ENCODE measurements around the gene ATP9B.

ATP9B gene

DNA sequence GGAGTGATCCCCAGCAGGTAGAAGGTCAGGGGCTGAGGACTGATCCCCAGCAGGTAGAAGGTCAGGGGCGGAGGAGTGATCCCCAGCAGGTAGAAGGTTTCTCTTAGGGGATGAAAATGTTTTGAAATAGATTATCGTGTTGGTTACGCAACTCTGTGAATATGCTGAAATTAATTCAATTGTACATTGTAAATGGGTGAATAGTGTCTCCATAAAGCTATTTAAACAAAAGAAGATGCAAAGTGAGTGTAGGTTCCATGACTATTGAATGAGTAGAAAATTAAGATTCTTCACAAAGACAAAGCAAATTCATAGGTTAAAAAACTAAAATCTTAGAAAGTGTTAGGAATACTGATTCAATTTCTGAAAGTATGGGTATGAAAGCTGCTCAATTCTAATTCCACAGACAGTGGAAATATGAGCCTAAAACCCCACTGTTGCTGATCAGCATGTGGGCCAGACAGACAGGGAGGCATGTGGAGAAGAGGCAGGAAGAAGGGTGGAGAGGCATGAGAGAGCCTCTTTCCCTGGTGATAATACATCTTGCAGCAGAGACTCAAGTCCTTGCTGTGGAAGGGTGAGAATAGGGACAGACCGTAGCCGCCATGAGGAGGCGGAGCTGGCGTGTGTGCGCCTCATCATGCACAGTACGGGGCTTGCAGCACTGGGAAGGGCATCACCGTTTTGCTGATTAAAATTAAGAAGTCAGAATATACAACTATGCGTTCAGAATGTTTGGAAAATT, 240.6 kb downstream of the ATP9B start:
- no peak for DNase-seq (ENCODE audit: low read depth)
- TF ChIP-seq, protein P1, sequence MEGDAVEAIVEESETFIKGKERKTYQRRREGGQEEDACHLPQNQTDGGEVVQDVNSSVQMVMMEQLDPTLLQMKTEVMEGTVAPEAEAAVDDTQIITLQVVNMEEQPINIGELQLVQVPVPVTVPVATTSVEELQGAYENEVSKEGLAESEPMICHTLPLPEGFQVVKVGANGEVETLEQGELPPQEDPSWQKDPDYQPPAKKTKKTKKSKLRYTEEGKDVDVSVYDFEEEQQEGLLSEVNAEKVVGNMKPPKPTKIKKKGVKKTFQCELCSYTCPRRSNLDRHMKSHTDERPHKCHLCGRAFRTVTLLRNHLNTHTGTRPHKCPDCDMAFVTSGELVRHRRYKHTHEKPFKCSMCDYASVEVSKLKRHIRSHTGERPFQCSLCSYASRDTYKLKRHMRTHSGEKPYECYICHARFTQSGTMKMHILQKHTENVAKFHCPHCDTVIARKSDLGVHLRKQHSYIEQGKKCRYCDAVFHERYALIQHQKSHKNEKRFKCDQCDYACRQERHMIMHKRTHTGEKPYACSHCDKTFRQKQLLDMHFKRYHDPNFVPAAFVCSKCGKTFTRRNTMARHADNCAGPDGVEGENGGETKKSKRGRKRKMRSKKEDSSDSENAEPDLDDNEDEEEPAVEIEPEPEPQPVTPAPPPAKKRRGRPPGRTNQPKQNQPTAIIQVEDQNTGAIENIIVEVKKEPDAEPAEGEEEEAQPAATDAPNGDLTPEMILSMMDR (IDR thresholded peaks at IDR 0.05; ENCODE audit: insufficient read depth, low read depth, low read length, missing control alignments) = no peak
- no peak overlapping the region for H3K4me3 ChIP-seq (ENCODE audit: low read length)

DNA sequence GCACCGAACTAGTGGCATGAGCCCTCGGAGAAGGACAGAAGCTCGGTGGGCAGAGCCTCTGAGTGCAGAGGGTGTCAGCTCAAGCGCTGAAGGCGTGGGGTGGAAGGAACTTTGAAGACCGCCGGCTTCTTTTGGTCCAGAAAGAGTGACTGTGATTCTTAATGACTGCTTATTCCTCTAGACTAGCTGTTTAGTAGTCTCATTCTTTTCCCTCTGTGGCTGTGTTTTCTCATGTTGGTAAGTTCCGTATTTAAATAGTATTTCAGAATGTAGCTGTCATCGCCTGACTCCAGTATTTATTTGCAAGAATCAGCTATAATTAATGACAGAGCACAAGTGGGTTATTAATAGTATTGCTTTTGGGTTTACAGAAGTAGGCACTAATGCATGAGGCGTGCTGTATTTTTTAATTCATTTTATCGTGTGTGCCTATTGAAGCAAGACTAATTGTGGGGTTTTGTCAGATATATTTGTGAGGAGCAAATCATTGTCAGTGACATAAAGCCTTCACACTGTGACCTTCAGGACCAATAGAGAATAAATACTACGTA, 245.7 kb downstream of the ATP9B start:
- H3K4me3 ChIP-seq (ENCODE audit: low read length) = no peak overlapping the region
- TF ChIP-seq, protein P1 (IDR thresholded peaks at IDR 0.05; ENCODE audit: insufficient read depth, low read depth, low read length, missing control alignments) = no peak
- DNase-seq (ENCODE audit: low read depth) = no peak

DNA sequence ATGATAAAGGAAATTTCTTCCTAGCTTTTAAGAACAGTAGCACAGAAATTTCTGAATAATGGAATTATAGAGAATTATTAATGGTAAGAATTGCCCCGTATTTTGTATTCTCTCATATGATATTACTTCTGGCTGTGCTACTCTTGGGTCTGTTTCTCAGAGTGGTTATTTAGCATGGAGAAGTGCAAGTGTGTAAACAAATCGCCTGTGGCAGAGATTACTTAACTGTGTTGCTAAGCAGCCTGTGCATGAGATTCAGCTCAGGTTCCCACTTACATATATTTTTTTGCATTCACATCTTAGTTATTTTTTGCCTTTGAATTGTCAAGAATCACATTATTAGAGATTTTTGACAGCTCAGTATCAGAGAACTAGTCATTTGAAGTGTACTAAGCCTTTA, 246.4 kb downstream of the ATP9B start:
- DNase-seq (ENCODE audit: low read depth) = no peak
- TF ChIP-seq, protein P1 (IDR thresholded peaks at IDR 0.05; ENCODE audit: insufficient read depth, low read depth, low read length, missing control alignments) = no peak
- no peak overlapping the region for H3K4me3 ChIP-seq (ENCODE audit: low read length)

DNA sequence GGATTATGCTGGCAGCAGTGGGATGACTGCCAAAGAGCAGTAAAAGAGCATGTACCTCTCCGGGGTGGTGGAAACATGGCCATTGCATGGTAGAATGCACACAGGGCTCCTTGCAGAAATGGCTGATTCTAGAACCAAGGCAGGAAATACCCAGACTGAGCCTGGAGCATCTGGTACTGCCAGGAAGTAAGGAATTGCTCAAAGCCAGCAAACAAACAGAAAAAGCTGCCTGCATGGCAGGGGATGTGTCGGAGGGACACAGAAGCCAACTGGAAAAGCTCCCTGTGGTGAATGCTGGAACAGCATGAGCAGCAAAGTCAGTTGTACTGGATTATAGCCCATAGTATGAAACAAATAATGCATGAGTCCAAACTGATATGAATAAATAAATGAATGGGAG, 248.5 kb downstream of the ATP9B start:
- DNase-seq (ENCODE audit: low read depth) = no peak
- no peak overlapping the region for H3K4me3 ChIP-seq (ENCODE audit: low read length)
- TF ChIP-seq, protein P1 (IDR thresholded peaks at IDR 0.05; ENCODE audit: insufficient read depth, low read depth, low read length, missing control alignments) = no peak

DNA sequence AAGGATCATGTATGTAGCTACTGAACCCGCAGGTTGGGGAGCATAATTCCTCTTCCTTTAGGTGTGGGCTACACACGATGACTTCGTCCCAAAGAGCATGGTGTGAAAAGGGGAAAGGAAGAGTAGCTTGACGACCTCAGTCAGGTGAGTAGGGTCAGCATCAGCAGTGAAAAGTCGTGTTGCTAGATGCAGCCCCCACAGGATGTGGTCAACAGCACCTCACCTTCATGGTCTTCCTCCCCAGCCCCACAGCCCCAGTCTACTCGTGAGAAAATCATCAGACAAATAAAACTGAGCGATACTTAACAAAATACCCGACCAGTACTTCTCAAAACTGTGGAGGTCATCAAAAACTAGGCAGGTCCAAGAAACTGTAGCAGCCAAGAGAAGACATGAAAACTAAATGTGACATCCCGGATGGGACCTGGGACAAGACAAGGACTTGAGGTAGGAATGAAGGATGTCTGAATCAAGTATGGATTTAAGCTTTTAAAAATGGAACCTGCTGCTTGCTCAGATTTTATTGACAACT, 249.0 kb downstream of the ATP9B start:
- H3K4me3 ChIP-seq (ENCODE audit: low read length) = no peak overlapping the region
- DNase-seq (ENCODE audit: low read depth) = no peak
- TF ChIP-seq, protein P1 (IDR thresholded peaks at IDR 0.05; ENCODE audit: insufficient read depth, low read depth, low read length, missing control alignments) = no peak

DNA sequence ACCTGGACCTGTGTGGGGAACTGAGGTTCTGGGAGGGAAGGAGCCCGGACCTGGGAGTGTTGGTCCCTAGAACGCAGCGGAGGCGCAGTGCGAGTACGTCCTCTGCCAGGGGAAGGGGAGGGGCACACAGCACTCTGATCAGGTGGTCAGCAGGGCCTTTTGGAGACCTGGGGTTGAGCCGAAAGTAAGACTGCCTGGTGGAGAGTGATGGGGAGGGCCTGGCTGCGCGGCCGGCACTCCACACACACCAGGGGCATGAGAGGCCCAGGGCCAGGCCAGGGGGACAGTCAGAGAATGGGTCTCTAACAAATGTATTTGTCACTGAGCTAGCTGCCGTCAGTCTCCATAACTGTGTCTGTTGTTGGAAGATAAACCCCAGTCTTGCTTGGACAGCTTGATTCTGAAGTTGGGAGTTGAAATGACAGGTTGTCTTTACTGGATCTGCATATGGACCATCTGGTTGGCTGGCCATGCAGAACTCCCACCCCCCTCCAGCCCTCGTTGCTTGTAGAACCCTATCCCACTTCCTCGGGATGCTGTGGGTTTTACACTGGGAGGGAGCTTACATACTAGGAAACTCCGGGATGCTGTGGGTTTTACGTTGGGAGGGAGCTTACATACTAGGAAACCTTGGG, 251.1 kb downstream of the ATP9B start:
- no peak overlapping the region for H3K4me3 ChIP-seq (ENCODE audit: low read length)
- TF ChIP-seq, protein P1 (IDR thresholded peaks at IDR 0.05; ENCODE audit: insufficient read depth, low read depth, low read length, missing control alignments) = no peak
- no peak for DNase-seq (ENCODE audit: low read depth)

All from epithelial cell of esophagus (primary cell).